AG04450 (cell line): ENCODE results near the gene KLHDC8A. TPM values are rescaled to one million over a fixed set of nuclear protein-coding genes. Genes with fewer than 3 reads are reported as not detected.

Experiments used
- CTCF ChIA-PET: fragments of 300-600, 350-600 bp; formaldehyde crosslinking; extraction: SDS; loops from one replicate; lab custom pipeline; 2022; ENCODE audit warnings: antibody characterized with exemption, inconsistent platforms; lab: Charles Lee
- POLR2A ChIA-PET: fragments of 350-600 bp; formaldehyde crosslinking; extraction: SDS; loops from one replicate; lab custom pipeline; 2021; ENCODE audit warnings: antibody characterized with exemption, inconsistent platforms; lab: Yijun Ruan, JAX
- DNase-seq: peaks from one replicate; pipeline ENCODE4 v3.0.0-alpha.2; 2011; ENCODE audit warnings: low read depth, low spot score
- H3K27ac ChIP-seq: one replicate; pipeline ENCODE4 v1.5.1; 2012; ENCODE audit warnings: low read depth, low read length, control low read depth
- H3K27me3 ChIP-seq: one replicate; pipeline ENCODE4 v1.6.0; 2012; ENCODE audit warnings: low read length; ENCODE audit not compliant: control insufficient read depth, insufficient read depth
- H3K4me3 ChIP-seq: 2 replicates; pipeline ENCODE4 v1.5.1; 2011; ENCODE audit warnings: mild to moderate bottlenecking, low read depth, low read length, control low read depth
- H3K9me3 ChIP-seq: 2 replicates; pipeline ENCODE4 v1.5.1; 2012; ENCODE audit warnings: low read length; ENCODE audit not compliant: control insufficient read depth, insufficient read depth
- polyA plus RNA-seq: library from polyadenylated mRNA; depleted of rRNA; stranded (reverse); fragments of >200 nt; gene quantifications from 2 replicates; pipeline ENCODE4 v1.2.3, GENCODE V29; 2011; rRNA removed
- small RNA-seq: library from RNA; depleted of rRNA; stranded (forward); fragments of <200 nt; gene quantifications from one replicate; pipeline ENCODE3, GENCODE V24; 2012; ENCODE audit warnings: low read depth; ENCODE audit not compliant: insufficient read length
- TF ChIP-seq, protein P1 (sequence below): IDR thresholded peaks from 2 replicates; pipeline ENCODE4 v1.5.1; 2011; ENCODE audit warnings: low read depth, low read length, control low read depth, inconsistent platforms

Gene KLHDC8A
- polyA plus RNA-seq, 1 experiment, result 0.06 TPM

DNA sequence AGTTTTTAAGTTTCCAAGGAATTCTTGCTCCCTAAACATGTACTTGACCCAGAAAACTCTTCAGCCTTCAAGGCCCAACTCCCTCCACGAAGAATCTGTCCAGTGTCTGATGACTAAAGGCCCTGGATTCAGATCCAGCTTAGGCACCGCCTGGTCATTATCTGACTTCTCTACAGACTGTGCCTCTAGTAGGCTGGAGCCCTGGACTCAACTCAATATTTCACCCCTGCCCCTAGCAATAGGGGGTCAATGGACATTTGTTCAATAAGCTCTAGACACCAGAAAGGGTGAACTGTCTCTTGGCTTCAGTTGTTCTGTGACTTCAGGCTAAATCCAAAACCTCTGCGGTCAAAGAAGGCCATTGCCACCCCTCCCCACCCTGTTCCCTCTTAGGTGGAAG is 69.6 kb downstream of the KLHDC8A start:
- POLR2A ChIA-PET, result no interaction called here
- TF ChIP-seq, protein P1, sequence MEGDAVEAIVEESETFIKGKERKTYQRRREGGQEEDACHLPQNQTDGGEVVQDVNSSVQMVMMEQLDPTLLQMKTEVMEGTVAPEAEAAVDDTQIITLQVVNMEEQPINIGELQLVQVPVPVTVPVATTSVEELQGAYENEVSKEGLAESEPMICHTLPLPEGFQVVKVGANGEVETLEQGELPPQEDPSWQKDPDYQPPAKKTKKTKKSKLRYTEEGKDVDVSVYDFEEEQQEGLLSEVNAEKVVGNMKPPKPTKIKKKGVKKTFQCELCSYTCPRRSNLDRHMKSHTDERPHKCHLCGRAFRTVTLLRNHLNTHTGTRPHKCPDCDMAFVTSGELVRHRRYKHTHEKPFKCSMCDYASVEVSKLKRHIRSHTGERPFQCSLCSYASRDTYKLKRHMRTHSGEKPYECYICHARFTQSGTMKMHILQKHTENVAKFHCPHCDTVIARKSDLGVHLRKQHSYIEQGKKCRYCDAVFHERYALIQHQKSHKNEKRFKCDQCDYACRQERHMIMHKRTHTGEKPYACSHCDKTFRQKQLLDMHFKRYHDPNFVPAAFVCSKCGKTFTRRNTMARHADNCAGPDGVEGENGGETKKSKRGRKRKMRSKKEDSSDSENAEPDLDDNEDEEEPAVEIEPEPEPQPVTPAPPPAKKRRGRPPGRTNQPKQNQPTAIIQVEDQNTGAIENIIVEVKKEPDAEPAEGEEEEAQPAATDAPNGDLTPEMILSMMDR, result no peak
- CTCF ChIA-PET, result interaction anchor here (1.6 to 8.0 kb wide), 3 partner anchors 14 to 67 kb away, joined by 5 to 69 read pairs (median 7); partner anchors contain the start of gene NUAK2
- Histone ChIP-seq H3K9me3 (no peaks in the 10 kb centered on the region; the same call in 1 of the 2 replicates), H3K27ac (no peak overlapping the region), H3K27me3 (no peaks in the 10 kb centered on the region), H3K4me3 (no peak overlapping the region)
- DNase-seq, result no peak

DNA sequence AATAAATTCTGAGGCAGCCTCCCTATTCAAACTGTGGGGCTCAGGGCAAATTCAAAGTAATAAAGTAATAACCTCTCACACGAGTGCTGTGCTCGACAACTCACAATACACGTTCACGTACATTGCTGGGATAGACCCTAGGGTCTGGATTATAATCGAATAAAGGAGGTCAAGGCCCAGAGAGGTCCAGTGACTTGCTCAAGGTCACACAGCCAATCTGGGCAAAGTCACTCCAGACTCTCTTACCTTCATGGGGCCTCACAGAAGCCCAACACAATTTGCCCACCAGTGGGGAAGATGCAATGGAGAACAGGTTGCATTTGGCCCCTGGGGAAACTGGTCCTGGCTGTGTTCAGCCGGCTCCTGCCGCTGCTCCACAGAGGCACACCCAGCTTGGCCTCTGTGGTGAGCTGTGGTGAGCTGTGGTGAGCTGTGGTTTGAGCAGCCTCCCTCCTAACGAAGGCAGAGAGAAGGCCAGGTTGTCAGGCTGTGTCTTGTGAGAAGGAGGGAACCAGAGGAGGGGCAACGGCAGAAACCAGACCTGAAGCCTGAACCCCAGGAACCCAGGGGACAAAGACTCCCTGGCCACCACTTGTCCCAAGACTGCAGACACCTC is 70.3 kb downstream of the KLHDC8A start:
- ChIA-PET POLR2A (interaction anchor here (2.3 kb wide), 1 partner anchor 8 kb away, joined by 35 read pairs; no protein-coding TSS in a partner anchor), CTCF (interaction anchor here (1.0 to 8.0 kb wide), 3 partner anchors 12 to 37 kb away, joined by 4 to 69 read pairs (median 30); partner anchors contain the start of gene NUAK2)
- Histone ChIP-seq H3K27me3 (no peaks in the 10 kb centered on the region), H3K27ac (no peak overlapping the region), H3K9me3 (no peaks in the 10 kb centered on the region; the same call in 1 of the 2 replicates), H3K4me3 (no peak overlapping the region)
- DNase-seq, result no peak
- TF ChIP-seq, protein P1, result no peak

Small RNA genes lying within 50 kb of the gene (small RNA-seq; reads per million reads assigned to genes)
- not detected for gene SNRPGP10

Other genes with a start within 250 kb of the KLHDC8A start
- gene RBBP5, start 234.9 kb downstream of the KLHDC8A start, polyA plus RNA-seq, result 12.0 and 16.0 TPM in 2 replicates
- gene DSTYK, start 145.2 kb downstream of the KLHDC8A start, polyA plus RNA-seq, result 12.8 and 16.7 TPM in 2 replicates
- gene TMCC2, start 129.0 kb downstream of the KLHDC8A start, polyA plus RNA-seq, result 2.3 and 3.0 TPM in 2 replicates
- gene NUAK2, start 35.2 kb downstream of the KLHDC8A start, polyA plus RNA-seq, result 7.0 and 8.2 TPM in 2 replicates
- not detected in 2 replicates for gene LEMD1, start 65.1 kb upstream of the KLHDC8A start, polyA plus RNA-seq
- gene BLACAT1, start 99.1 kb upstream of the KLHDC8A start, polyA plus RNA-seq, result 0.06 and 0.07 TPM in 2 replicates
- gene CDK18, start 147.7 kb upstream of the KLHDC8A start, polyA plus RNA-seq, result 0.36 and 0.38 TPM in 2 replicates